SHP77 treated with DMSO at 0.1 percent for 48 hours (cell line): ENCODE results near the gene MRGPRE.
"Not testable (repeated sequence)": the region's sequence is repeated elsewhere in the genome, so short reads cannot be mapped to it uniquely, and the experiment has no call there.

Experiments
- DNase-seq: peaks from one replicate; lab custom pipeline; 2025; lab: John Stamatoyannopoulos, UW

MRGPRE gene

GRCh38 chr11:3231851-3232744 is at the start of gene MRGPRE:
TSS of gene MRGPRE (minus strand) at chr11:3232417. CDS start at chr11:3228799, 3,618 bp downstream.
- peak; percentile 7 for DNase-seq

- DNase-seq, result not testable (repeated sequence)
These were observed 48.9 kb upstream of the MRGPRE start for GRCh38 chr11:3281146-3281545.

- not testable (repeated sequence) for DNase-seq
These were observed 48.4 kb upstream of the MRGPRE start for GRCh38 chr11:3280662-3281061.

GRCh38 chr11:3278922-3279321 is 46.7 kb upstream of the MRGPRE start:
- DNase-seq, result not testable (repeated sequence)

- DNase-seq, result not testable (repeated sequence)
These were observed 41.4 kb upstream of the MRGPRE start for GRCh38 chr11:3273629-3274028.

GRCh38 chr11:3262548-3262947 is 30.3 kb upstream of the MRGPRE start:
- not testable (repeated sequence) for DNase-seq

GRCh38 chr11:3261831-3262230 is 29.6 kb upstream of the MRGPRE start:
- not testable (repeated sequence) for DNase-seq

- not testable (repeated sequence) for DNase-seq
These were observed 25.3 kb upstream of the MRGPRE start for GRCh38 chr11:3257509-3257908.

GRCh38 chr11:3255241-3255640 is 23.0 kb upstream of the MRGPRE start:
- not testable (repeated sequence) for DNase-seq

- DNase-seq, result not testable (repeated sequence)
These were observed 22.6 kb upstream of the MRGPRE start for GRCh38 chr11:3254773-3255172.

- DNase-seq, result no peak
These were observed 12.9 kb upstream of the MRGPRE start for GRCh38 chr11:3245071-3245470.

- DNase-seq, result no peak
These were observed 11.7 kb upstream of the MRGPRE start for GRCh38 chr11:3243880-3244279.

- DNase-seq, result no peak
These were observed 4.9 kb upstream of the MRGPRE start for GRCh38 chr11:3237119-3237518.

GRCh38 chr11:3234846-3235245 is 2.6 kb upstream of the MRGPRE start:
- DNase-seq, result no peak

- DNase-seq, result no peak
These were observed 739 bp upstream of the MRGPRE start for GRCh38 chr11:3232956-3233355.

GRCh38 chr11:3231550-3231850 is 717 bp downstream of the MRGPRE start:
- DNase-seq, result no peak

GRCh38 chr11:3230636-3231549 is 1.3 kb downstream of the MRGPRE start:
- no peak for DNase-seq

GRCh38 chr11:3229673-3230630 is 2.3 kb downstream of the MRGPRE start:
- no peak for DNase-seq

- no peak for DNase-seq
These were observed 3.8 kb downstream of the MRGPRE start for GRCh38 chr11:3228445-3228829.

GRCh38 chr11:3227568-3228444 is 4.4 kb downstream of the MRGPRE start:
- no peak for DNase-seq
